Breast epithelium (tissue), 4 donors: ENCODE measurements around the gene SMARCC2. TPM values are rescaled to one million over a fixed set of nuclear protein-coding genes. Genes with fewer than 3 reads are reported as not detected.

Experiments used
- DNase-seq, 2 donors: peaks; one replicate each; pipeline ENCODE4 v3.0.0-alpha.2; 2019; ENCODE audit warnings: low spot score in 2 of 2
- H3K27ac ChIP-seq, 2 donors: fragments of 200-600 bp; sonication (generic) in 1 of 2; one replicate each; pipeline ENCODE4 v1.5.1; 2016 to 2019; ENCODE audit warnings: mild to moderate bottlenecking in 1 of 2
- H3K27me3 ChIP-seq, 2 donors: fragments of 200-600 bp; sonication (generic) in 1 of 2; one replicate each; pipeline versions ENCODE4 v1.5.1 to v1.6.0; 2017 to 2019; ENCODE audit warnings: control low read depth in 1 of 2, mild to moderate bottlenecking in 1 of 2
- H3K36me3 ChIP-seq: fragments of 200-600 bp; one replicate; pipeline ENCODE4 v1.5.1; 2019
- H3K4me1 ChIP-seq, 2 donors: fragments of 200-600 bp; sonication (generic); one replicate each; pipeline ENCODE4 v1.5.1; 2016 to 2019; ENCODE audit warnings: control low read depth in 1 of 2
- H3K4me3 ChIP-seq, 3 donors: fragments of 200-600 bp; sonication (generic); 1 replicate in 2 of 3; 2 replicates in 1 of 3; pipeline ENCODE4 v1.5.1; 2016 to 2019; ENCODE audit warnings: mild to moderate bottlenecking in 3 of 3, moderate library complexity in 2 of 3
- H3K9me3 ChIP-seq, 2 donors: fragments of 200-600 bp; sonication (generic) in 1 of 2; one replicate each; pipeline ENCODE4 v1.5.1; 2016 to 2019; ENCODE audit warnings: control low read depth in 1 of 2
- CTCF ChIP-seq, 3 donors: fragments of 450-650 bp; IDR thresholded peaks; one replicate each; pipeline ENCODE4 v1.5.1; 2016 to 2017; ENCODE audit warnings: antibody characterized with exemption in 3 of 3, mild to moderate bottlenecking in 3 of 3, moderate library complexity in 3 of 3
- POLR2A ChIP-seq: fragments of 450-650 bp; IDR thresholded peaks from one replicate; pipeline ENCODE4 v1.6.1; 2016; ENCODE audit warnings: antibody characterized with exemption, mild to moderate bottlenecking, moderate library complexity
- POLR2AphosphoS5 ChIP-seq, 3 donors: sonication (generic); formaldehyde crosslinking; IDR thresholded peaks; one replicate each; pipeline ENCODE4 v1.6.1; 2017; ENCODE audit warnings: antibody characterized with exemption in 3 of 3
- intact Hi-C: fragments of 100-400 bp; cut with DNase I; formaldehyde crosslinking; loops from one replicate; pipeline ENCODE4 v1.15.1; 2023; ENCODE audit warnings: low total_unique reads
- total RNA-seq, 3 donors: library from RNA; depleted of rRNA; stranded (reverse); fragments of >200 nt; gene quantifications; one replicate each; pipeline ENCODE4 v1.1.0, GENCODE V29; 2016

The SMARCC2 gene
- total RNA-seq, 3 donors from 2014 or later: 105 to 114 (median 106) TPM

DNA sequence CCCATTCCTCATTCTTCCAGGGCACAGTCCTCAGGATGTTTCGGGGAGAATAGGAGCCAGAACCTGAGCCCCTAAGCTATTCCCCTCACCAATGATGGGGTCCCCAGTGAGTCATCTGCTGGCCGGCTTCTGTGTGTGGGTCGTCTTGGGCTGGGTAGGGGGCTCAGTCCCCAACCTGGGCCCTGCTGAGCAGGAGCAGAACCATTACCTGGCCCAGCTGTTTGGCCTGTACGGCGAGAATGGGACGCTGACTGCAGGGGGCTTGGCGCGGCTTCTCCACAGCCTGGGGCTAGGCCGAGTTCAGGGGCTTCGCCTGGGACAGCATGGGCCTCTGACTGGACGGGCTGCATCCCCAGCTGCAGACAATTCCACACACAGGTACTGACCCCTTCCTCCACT, 41.9 kb upstream of the SMARCC2 start:
- Histone ChIP-seq H3K9me3 (no peaks in the 10 kb centered on the region), H3K4me3 (no peak overlapping the region), H3K36me3 (no peaks in the 10 kb centered on the region), H3K27ac (no peak overlapping the region), H3K4me1 (no peaks in the 10 kb centered on the region), H3K27me3 (no peaks in the 10 kb centered on the region)
- intact Hi-C loops: no loop called here
- DNase-seq: no peak
- TF ChIP-seq CTCF (IDR thresholded peaks at IDR 0.05) (no peak), POLR2A (no peak), POLR2AphosphoS5 (IDR thresholded peaks at IDR 0.05) (no peak)

GRCh38 chr12:56230432-56231183, 41.3 kb upstream of the SMARCC2 start:
- TF ChIP-seq CTCF (IDR thresholded peaks at IDR 0.05) (no peak), POLR2AphosphoS5 (IDR thresholded peaks at IDR 0.05) (no peak), POLR2A (no peak)
- Histone ChIP-seq H3K4me3 (no peak overlapping the region), H3K27ac (no peak overlapping the region), H3K36me3 (no peaks in the 10 kb centered on the region), H3K9me3 (no peaks in the 10 kb centered on the region), H3K4me1 (no peaks in the 10 kb centered on the region), H3K27me3 (no peaks in the 10 kb centered on the region)
- no peak for DNase-seq
- intact Hi-C loops: no loop called here

GRCh38 chr12:56229916-56230431, 40.7 kb upstream of the SMARCC2 start, which contains the start of gene SLC39A5:
Gene SLC39A5 (plus strand): TSS chr12:56230051. CDS start chr12:56231275, 1,224 bp downstream.
- no peaks in the 10 kb centered on the region for H3K4me1 ChIP-seq
- H3K27ac ChIP-seq: no peak within 1 kb of the TSS
- no peak within 1 kb of the TSS for H3K4me3 ChIP-seq
- no peaks in the 10 kb centered on the region for H3K36me3 ChIP-seq
- no peaks in the 10 kb centered on the region for H3K9me3 ChIP-seq
- TF ChIP-seq POLR2AphosphoS5 (IDR thresholded peaks at IDR 0.05): no peak
- TF ChIP-seq CTCF (IDR thresholded peaks at IDR 0.05): no peak
- TF ChIP-seq POLR2A: no peak
- intact Hi-C loops: no loop called here
- no peak for DNase-seq
- H3K27me3 ChIP-seq: no peaks in the 10 kb centered on the region

DNA sequence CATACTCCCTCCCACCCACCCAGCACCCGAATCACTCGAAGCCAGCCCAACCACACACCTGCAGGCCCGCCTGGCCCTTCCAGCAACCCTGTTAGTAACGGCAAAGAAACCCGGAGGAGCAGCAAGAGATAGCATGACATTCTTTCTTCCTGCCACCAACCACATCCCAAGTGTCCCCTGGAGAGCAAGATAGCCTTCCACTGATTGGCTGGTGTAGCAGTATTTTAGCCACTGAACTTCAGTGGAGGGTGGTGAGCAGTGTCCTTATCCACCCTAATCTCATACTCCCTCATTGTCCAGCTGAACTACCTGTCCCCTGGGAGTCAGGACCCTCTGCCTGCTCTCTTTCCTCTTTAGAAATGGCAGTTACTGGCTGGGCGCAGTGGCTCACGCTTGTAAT, 39.8 kb upstream of the SMARCC2 start:
- no peaks in the 10 kb centered on the region for H3K4me1 ChIP-seq
- no peak overlapping the region for H3K4me3 ChIP-seq
- no peak overlapping the region for H3K27ac ChIP-seq
- intact Hi-C loops: no loop called here
- TF ChIP-seq POLR2A (no peak), CTCF (IDR thresholded peaks at IDR 0.05) (no peak), POLR2AphosphoS5 (IDR thresholded peaks at IDR 0.05) (no peak)
- DNase-seq: no peak
- H3K27me3 ChIP-seq: no peaks in the 10 kb centered on the region
- no peaks in the 10 kb centered on the region for H3K9me3 ChIP-seq
- H3K36me3 ChIP-seq: no peaks in the 10 kb centered on the region

DNA sequence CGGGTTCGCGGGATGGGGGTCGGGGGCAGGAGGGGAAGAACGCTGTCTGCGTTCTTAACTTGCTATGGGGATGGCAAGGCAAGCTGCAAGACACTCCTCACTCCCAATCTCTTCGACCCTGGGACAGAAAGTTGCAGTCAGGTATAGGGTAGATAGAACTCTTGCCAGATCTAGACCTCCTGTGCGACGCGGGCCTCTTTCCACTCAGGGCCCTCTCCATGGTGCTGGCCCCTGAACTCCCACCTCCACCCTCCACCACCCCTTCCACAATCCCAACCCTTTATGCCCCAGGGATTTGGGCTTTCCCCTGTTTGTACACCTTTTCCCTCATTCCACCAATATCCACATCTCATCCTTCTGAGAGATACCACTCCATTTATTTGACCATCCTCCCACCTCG, 35.7 kb upstream of the SMARCC2 start:
- Histone ChIP-seq H3K36me3 (no peaks in the 10 kb centered on the region), H3K4me1 (peaks cover 0 to 6% of the 10 kb centered on the region in 2 donors), H3K4me3 (peak overlapping the region; percentile 61 to 81 (median 61)), H3K27ac (peak overlapping the region; percentile 92 to 95), H3K9me3 (no peaks in the 10 kb centered on the region), H3K27me3 (no peaks in the 10 kb centered on the region)
- TF ChIP-seq POLR2AphosphoS5 (IDR thresholded peaks at IDR 0.05): no peak
- TF ChIP-seq CTCF (IDR thresholded peaks at IDR 0.05): no peak
- no peak for TF ChIP-seq POLR2A
- DNase-seq: no peak
- intact Hi-C loops: loop anchor here (2.0 kb wide), 1 partner anchor 34 kb away; no protein-coding TSS in a partner anchor
